Measurements from ENCODE around the gene KCTD15. TPM values are rescaled to one million over a fixed set of nuclear protein-coding genes. Genes with fewer than 3 reads are reported as not detected.

The KCTD15 gene
- total and polyA plus RNA-seq, 2 donors (not counting 1 experiment from before 2014, with no cell fraction given): 0.54 to 0.81 TPM

DNA sequence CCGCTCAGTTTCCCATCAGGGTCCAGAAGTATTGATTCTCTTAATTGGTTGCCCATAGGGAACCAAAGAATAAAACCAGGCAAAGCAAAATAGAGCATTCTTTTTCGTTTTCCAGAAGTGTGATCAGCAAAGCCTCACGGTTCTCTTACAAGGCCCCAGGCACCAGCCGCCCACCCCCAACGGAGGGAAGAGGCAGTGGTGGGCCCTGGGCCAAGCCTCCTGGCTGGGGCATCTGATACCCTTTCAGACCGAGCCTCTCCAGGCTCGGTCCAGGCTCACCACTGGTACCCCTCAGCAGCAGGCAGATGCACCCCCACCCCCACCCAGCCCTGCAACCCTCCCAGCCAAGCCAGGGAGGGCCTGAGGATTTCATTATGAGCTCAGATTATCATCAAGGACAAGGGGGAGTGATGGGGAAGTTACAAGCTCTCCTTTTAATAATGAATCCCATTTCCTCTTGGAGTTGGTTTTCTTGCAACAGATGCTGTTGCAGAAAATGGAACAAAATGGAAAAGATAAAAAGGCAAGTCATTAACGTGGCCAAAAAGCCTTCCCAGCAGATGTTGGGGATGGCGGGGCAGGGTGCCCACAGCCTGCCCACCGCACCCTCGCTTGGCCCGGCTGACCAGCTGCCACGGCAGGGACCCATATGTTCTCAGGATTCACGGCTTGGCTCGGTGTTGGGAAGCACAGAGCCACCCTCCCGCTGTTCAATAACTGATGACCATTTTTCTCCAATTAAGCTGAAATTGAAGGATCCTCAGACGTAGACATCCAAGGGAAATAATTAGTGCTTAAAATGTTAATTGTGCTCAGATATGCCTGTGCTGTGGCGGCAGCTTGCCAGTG, 45.9 kb upstream of the KCTD15 start:
- Histone ChIP-seq H3K27me3 (replicated peaks in 1 of 4; ENCODE audit: control extremely low read depth in 1 of 4, control insufficient read depth in 3 of 4, insufficient read depth in 4 of 4, low read length in 3 of 4) (no peaks in the 10 kb centered on the region), H4K20me1 (ENCODE audit: control insufficient read depth, insufficient read depth, low read length, poor library complexity, severe bottlenecking) (no peaks in the 10 kb centered on the region), H3K27ac (ENCODE audit: low read length in 2 of 2) (no peak overlapping the region), H3K4me2 (replicated peaks; ENCODE audit: low read depth, low read length, poor library complexity, severe bottlenecking) (no peak overlapping the region), H3K4me3 (ENCODE audit: control extremely low read depth in 1 of 5, extremely low read depth in 1 of 5, insufficient read depth in 1 of 5, low read depth in 2 of 5, low read length in 4 of 5) (no peak overlapping the region), H2AFZ (ENCODE audit: insufficient read depth, low read depth, low read length, poor library complexity, severe bottlenecking) (no peak overlapping the region), H3K36me3 (replicated peaks in 1 of 2; ENCODE audit: control extremely low read depth in 1 of 2, control insufficient read depth in 1 of 2, extremely low read depth in 1 of 2, insufficient read depth in 2 of 2, low read length in 1 of 2) (no peaks in the 10 kb centered on the region), H3K9ac (ENCODE audit: low read length) (no peak overlapping the region), H3K4me1 (ENCODE audit: control insufficient read depth in 2 of 2, insufficient read depth in 2 of 2, low read length in 2 of 2) (no peaks in the 10 kb centered on the region), H3K9me3 (ENCODE audit: control extremely low read depth in 1 of 3, control insufficient read depth in 2 of 3, insufficient read depth in 1 of 3, low read length in 2 of 3) (peaks cover 0 to 3% (median 0%) of the 10 kb centered on the region in 3 donors), H3K79me2 (ENCODE audit: control insufficient read depth, insufficient read depth, low read length) (no peaks in the 10 kb centered on the region)
- ATAC-seq (ENCODE audit: low read depth) (no peak), DNase-seq (no peak)
- Mint-ChIP-seq H3K9me3 (ENCODE audit: insufficient read depth) (no peaks in the 10 kb centered on the region), H3K27me3 (peaks cover 8% of the 10 kb centered on the region), H3K27ac (no peak overlapping the region), H3K4me1 (no peaks in the 10 kb centered on the region), H3K4me3 (no peak overlapping the region)
- ChIA-PET CTCF (no interaction called here), POLR2A (no interaction called here)
- no peak for TF ChIP-seq EZH2 (IDR thresholded peaks at IDR 0.05; ENCODE audit: borderline replicate concordance, insufficient read depth, low read depth, low read length, poor library complexity, severe bottlenecking)
- TF ChIP-seq, protein P1, sequence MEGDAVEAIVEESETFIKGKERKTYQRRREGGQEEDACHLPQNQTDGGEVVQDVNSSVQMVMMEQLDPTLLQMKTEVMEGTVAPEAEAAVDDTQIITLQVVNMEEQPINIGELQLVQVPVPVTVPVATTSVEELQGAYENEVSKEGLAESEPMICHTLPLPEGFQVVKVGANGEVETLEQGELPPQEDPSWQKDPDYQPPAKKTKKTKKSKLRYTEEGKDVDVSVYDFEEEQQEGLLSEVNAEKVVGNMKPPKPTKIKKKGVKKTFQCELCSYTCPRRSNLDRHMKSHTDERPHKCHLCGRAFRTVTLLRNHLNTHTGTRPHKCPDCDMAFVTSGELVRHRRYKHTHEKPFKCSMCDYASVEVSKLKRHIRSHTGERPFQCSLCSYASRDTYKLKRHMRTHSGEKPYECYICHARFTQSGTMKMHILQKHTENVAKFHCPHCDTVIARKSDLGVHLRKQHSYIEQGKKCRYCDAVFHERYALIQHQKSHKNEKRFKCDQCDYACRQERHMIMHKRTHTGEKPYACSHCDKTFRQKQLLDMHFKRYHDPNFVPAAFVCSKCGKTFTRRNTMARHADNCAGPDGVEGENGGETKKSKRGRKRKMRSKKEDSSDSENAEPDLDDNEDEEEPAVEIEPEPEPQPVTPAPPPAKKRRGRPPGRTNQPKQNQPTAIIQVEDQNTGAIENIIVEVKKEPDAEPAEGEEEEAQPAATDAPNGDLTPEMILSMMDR (IDR thresholded peaks at IDR 0.05): no peak
- WGBS (ENCODE audit: insufficient coverage): 79% methylated on average over 16 of the region's 18 CpGs
- intact Hi-C loops (cut with micrococcal nuclease): no loop called here

DNA sequence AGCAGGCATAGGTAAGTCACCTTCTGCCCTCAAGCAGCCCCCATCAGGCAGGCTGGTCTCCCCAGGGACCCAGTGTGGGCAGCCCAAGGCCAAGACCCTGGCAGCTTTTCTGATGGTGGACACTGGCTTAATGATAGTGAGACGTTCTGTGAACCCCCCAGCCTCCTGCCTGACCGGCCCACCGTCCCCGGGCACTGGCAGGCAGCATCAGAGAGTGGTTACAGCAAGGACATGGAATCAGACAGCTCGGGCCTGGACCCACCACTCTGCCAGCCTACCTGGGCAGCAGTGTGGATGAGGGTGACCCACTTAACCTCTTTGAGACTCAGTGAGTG, 45.3 kb upstream of the KCTD15 start:
- H3K4me3 Mint-ChIP-seq: no peak overlapping the region
- no peaks in the 10 kb centered on the region for H3K4me1 Mint-ChIP-seq
- Histone ChIP-seq H4K20me1 (ENCODE audit: control insufficient read depth, insufficient read depth, low read length, poor library complexity, severe bottlenecking) (no peaks in the 10 kb centered on the region), H3K4me3 (ENCODE audit: control extremely low read depth in 1 of 5, extremely low read depth in 1 of 5, insufficient read depth in 1 of 5, low read depth in 2 of 5, low read length in 4 of 5) (no peak overlapping the region), H3K79me2 (ENCODE audit: control insufficient read depth, insufficient read depth, low read length) (no peaks in the 10 kb centered on the region), H3K27ac (ENCODE audit: low read length in 2 of 2) (no peak overlapping the region), H2AFZ (ENCODE audit: insufficient read depth, low read depth, low read length, poor library complexity, severe bottlenecking) (no peak overlapping the region), H3K36me3 (replicated peaks in 1 of 2; ENCODE audit: control extremely low read depth in 1 of 2, control insufficient read depth in 1 of 2, extremely low read depth in 1 of 2, insufficient read depth in 2 of 2, low read length in 1 of 2) (no peaks in the 10 kb centered on the region), H3K4me2 (replicated peaks; ENCODE audit: low read depth, low read length, poor library complexity, severe bottlenecking) (no peak overlapping the region), H3K9me3 (ENCODE audit: control extremely low read depth in 1 of 3, control insufficient read depth in 2 of 3, insufficient read depth in 1 of 3, low read length in 2 of 3) (peaks cover 0 to 3% (median 0%) of the 10 kb centered on the region in 3 donors), H3K4me1 (ENCODE audit: control insufficient read depth in 2 of 2, insufficient read depth in 2 of 2, low read length in 2 of 2) (no peaks in the 10 kb centered on the region), H3K9ac (ENCODE audit: low read length) (no peak overlapping the region), H3K27me3 (replicated peaks in 1 of 4; ENCODE audit: control extremely low read depth in 1 of 4, control insufficient read depth in 3 of 4, insufficient read depth in 4 of 4, low read length in 3 of 4) (no peaks in the 10 kb centered on the region)
- no peaks in the 10 kb centered on the region for H3K9me3 Mint-ChIP-seq (ENCODE audit: insufficient read depth)
- H3K27me3 Mint-ChIP-seq: peaks cover 5% of the 10 kb centered on the region
- H3K27ac Mint-ChIP-seq: no peak overlapping the region
- WGBS (ENCODE audit: insufficient coverage): 80% methylated on average over 5 of the region's 5 CpGs
- DNase-seq: no peak
- intact Hi-C loops (cut with micrococcal nuclease): no loop called here
- ATAC-seq (ENCODE audit: low read depth): no peak
- no peak for TF ChIP-seq EZH2 (IDR thresholded peaks at IDR 0.05; ENCODE audit: borderline replicate concordance, insufficient read depth, low read depth, low read length, poor library complexity, severe bottlenecking)
- TF ChIP-seq, protein P1 (IDR thresholded peaks at IDR 0.05): no peak
- ChIA-PET POLR2A (no interaction called here), CTCF (no interaction called here)
